Ovary (tissue), 9 donors: ENCODE measurements around the gene C3orf20. TPM values are rescaled to one million over a fixed set of nuclear protein-coding genes. Genes with fewer than 3 reads are reported as not detected.

ENCODE experiments used
- DNase-seq, 5 donors: peaks; one replicate each; pipeline ENCODE4 v3.0.0-alpha.2; 2019 to 2020
- H3K27ac ChIP-seq, 2 donors: fragments of 200-600 bp; one replicate each; pipeline versions ENCODE4 v1.5.1 to v1.8.0; 2019 to 2022
- H3K27me3 ChIP-seq: fragments of 200-600 bp; one replicate; pipeline ENCODE4 v1.8.0; 2022
- H3K36me3 ChIP-seq: fragments of 200-600 bp; sonication (generic); one replicate; pipeline ENCODE4 v1.5.1; 2019
- H3K4me1 ChIP-seq: one replicate; pipeline ENCODE4 v1.8.1; 2013; ENCODE audit warnings: mild to moderate bottlenecking, moderate library complexity; ENCODE audit not compliant: insufficient read depth
- H3K4me3 ChIP-seq: fragments of 200-600 bp; sonication (generic); one replicate; pipeline ENCODE4 v1.5.1; 2017
- H3K9me3 ChIP-seq, 2 donors: fragments of 200-600 bp in 1 of 2; sonication (generic) in 1 of 2; one replicate each; pipeline versions ENCODE4 v1.5.1 to v1.8.1; 2013 to 2019; ENCODE audit warnings: mild to moderate bottlenecking in 1 of 2, moderate library complexity in 1 of 2
- EP300 ChIP-seq: sonication (generic); formaldehyde crosslinking; IDR thresholded peaks from one replicate; pipeline ENCODE4 v1.6.1; 2017; ENCODE audit warnings: antibody characterized with exemption
- POLR2A ChIP-seq: fragments of 450-650 bp; IDR thresholded peaks from one replicate; pipeline ENCODE4 v1.6.1; 2017; ENCODE audit warnings: antibody characterized with exemption, mild to moderate bottlenecking, moderate library complexity
- WGBS, 3 donors: extraction: QIAGEN DNeasy Blood & Tissue Kit in 1 of 3; methylation state at CpG; one replicate each; pipeline versions ENCODE4 v1.1.5 to v1.1.7; 2013 to 2017; 5-methylcytosine and 5-hydroxymethylcytosine counted together
- intact Hi-C, 4 donors: fragments of 100-400 bp; cut with DNase I; formaldehyde crosslinking; loops; one replicate each; pipeline versions ENCODE4 v1.11.0 to v1.15.1; 2022 to 2023
- polyA plus RNA-seq, 2 donors: library from polyadenylated mRNA; stranded (reverse); fragments of 200-250 nt in 1 of 2; fragments of 350-450 nt in 1 of 2; fragmentation: Illumina TruSeq in 1 of 2; extraction: RNeasy Lipid Tissue Mini Kit (QIAGEN cat#74804) in 1 of 2; gene quantifications; one replicate each; pipeline ENCODE4 v1.2.3, GENCODE V29; 2013 to 2014
- total RNA-seq, 7 donors: library from RNA; depleted of rRNA in 2 of 7; stranded (reverse); fragments of >200 nt in 2 of 7; fragmentation: NEBNext Ultra II Directional in 3 of 7; extraction: Animal tissue kit (Norgen Biotek cat#: 25700) in 3 of 7; gene quantifications; one replicate each; pipeline versions ENCODE4 v1.1.0 to v1.2.4, GENCODE V29; 2016 to 2023
- TF ChIP-seq, protein P1 (sequence below), 3 donors: fragments of 450-650 bp in 2 of 3; fragments of 200-600 bp in 1 of 3; IDR thresholded peaks; one replicate each; pipeline versions ENCODE4 v1.5.1 to v1.8.0; 2016 to 2022; ENCODE audit warnings: antibody characterized with exemption in 3 of 3, mild to moderate bottlenecking in 1 of 3
- donor health status: DM: no; HTN: no; CAD: no; lungs with moderate emphysema.
- donor health status: DM: no; HTN: no; CAD: no.
- donor health status: Bipolar disorder and iron deficiency.
- donor health status: DM: yes; HTN: yes; CAD: no.
- donor health status: DM: no; HTN: no; CAD: no.
- donor health status: DM: yes; HTN: yes; CAD: no.

The C3orf20 gene
- total and polyA plus RNA-seq, 9 donors: 0.08 to 0.17 (median 0.11) TPM; not detected in 3

DNA sequence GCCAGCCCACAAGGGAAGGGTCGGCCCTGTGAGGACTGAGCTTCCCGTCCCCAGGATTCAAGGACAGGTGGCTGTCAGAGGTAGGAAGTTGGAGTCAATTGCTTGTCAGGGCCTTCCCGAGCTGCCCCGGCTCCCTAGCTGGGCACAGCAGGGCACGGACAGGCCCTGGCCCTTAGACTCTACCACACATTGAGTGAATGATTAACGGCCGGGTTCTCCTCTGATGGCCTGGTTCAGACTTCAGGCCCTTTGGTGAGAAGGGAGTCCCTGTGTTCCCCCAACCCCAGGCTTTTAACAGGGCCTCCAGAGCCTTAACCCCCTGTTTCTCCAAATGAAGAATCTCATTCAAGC, 127.4 kb downstream of the C3orf20 start:
- Histone ChIP-seq H3K27ac (no peak overlapping the region), H3K4me1 (no peaks in the 10 kb centered on the region), H3K4me3 (no peak overlapping the region), H3K36me3 (no peaks in the 10 kb centered on the region), H3K9me3 (no peaks in the 10 kb centered on the region), H3K27me3 (no peaks in the 10 kb centered on the region)
- 80 to 85% (median 84%) methylated on average over 7 of the region's 7 CpGs for WGBS, 3 donors
- TF ChIP-seq, protein P1, sequence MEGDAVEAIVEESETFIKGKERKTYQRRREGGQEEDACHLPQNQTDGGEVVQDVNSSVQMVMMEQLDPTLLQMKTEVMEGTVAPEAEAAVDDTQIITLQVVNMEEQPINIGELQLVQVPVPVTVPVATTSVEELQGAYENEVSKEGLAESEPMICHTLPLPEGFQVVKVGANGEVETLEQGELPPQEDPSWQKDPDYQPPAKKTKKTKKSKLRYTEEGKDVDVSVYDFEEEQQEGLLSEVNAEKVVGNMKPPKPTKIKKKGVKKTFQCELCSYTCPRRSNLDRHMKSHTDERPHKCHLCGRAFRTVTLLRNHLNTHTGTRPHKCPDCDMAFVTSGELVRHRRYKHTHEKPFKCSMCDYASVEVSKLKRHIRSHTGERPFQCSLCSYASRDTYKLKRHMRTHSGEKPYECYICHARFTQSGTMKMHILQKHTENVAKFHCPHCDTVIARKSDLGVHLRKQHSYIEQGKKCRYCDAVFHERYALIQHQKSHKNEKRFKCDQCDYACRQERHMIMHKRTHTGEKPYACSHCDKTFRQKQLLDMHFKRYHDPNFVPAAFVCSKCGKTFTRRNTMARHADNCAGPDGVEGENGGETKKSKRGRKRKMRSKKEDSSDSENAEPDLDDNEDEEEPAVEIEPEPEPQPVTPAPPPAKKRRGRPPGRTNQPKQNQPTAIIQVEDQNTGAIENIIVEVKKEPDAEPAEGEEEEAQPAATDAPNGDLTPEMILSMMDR (IDR thresholded peaks at IDR 0.05): no peak
- TF ChIP-seq EP300 (no peak), POLR2A (no peak)
- no peak for DNase-seq
- intact Hi-C loops: no loop called here

DNA sequence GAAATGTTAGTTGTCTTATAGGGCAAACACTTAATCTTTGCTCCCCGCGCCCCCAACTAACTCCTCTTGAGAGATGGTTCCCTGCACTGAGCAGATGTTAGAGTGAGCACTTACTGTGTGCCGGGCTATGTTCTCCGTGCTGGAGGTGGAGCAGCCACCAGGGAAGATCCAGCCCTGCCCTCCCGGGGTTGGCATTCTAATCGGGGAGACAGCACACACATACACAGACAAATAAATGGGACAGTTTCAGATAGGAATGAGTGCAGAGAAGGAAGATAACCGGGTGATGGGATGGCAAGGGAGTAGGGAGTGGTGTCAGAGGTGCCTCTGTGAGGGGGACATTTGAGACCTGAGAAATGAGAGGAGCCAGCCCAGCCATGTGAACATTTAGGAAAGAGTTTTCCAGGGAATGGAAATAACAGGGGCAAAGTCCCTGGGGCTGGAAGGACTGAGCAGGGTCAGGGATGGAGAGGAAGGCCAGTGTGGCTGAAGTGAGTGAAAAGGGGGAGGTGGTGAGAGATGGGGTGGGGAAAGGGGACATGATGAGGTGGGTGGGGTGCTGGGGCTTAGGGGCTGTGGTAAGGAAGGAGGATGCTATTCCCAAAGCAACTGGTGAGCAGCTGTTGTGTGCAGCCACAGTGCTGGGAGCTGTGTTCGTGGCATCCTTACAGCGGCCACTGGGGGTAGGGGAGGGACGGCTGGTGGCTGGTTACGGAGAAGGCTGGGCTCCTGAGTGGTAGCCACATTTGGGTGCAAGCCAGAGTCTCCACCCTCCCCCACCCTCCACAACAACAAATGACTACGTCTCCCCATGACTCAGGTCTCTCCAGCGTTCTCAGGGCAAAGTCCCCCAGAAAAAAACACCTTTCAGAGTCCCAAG, 128.4 kb downstream of the C3orf20 start:
- WGBS, 3 donors: 62 to 70% (median 66%) methylated on average over 13 of the region's 13 CpGs
- no peak for TF ChIP-seq POLR2A
- no peak for TF ChIP-seq EP300
- H3K27me3 ChIP-seq: no peaks in the 10 kb centered on the region
- no peaks in the 10 kb centered on the region for H3K9me3 ChIP-seq
- H3K27ac ChIP-seq: no peak overlapping the region
- H3K36me3 ChIP-seq: no peaks in the 10 kb centered on the region
- DNase-seq: peak in 1 of 5 donors; percentile 29
- H3K4me1 ChIP-seq: no peaks in the 10 kb centered on the region
- H3K4me3 ChIP-seq: no peak overlapping the region
- intact Hi-C loops: no loop called here

DNA sequence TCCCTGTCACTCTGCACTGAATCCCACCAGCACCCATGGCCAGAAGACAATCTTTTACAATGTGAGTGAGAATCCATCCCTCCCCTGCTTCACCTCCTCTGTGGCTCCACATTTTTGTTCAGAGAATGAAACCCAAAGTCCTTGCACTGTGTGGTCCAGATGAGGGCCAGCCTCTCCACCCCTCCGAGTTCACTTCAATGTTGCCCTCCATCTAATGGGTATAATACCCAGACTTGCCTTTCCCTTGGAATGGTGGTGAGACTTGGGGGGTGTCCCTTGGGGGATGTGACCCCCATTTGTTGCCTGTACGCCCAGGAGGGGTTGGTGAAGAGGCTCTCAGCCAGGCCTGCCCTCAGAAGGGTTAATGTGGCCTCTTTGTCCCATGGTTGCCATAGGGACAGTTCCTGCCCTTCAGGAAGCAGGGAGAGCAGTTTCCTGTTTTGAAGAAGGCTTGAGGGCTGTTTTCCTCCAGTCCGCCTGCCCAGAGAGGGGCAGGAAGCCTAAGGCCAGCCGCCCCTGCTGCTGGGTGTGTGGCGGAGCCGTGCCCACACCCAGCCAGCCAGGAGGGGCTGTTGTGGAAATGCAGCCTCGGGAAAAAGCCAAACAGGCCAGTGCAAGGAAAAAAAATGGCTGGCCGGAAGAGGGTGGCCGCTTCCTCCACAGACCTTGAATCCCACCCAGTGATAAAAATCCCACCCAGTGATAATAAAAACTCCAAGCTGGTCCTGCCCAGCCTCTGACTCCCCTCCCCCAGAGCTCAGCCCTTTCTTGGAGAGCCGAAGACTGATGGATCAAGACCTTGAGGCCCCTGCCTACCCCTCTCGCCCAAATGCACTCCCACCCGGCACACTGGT, 129.3 kb downstream of the C3orf20 start:
- Histone ChIP-seq H3K27me3 (no peaks in the 10 kb centered on the region), H3K9me3 (no peaks in the 10 kb centered on the region), H3K4me1 (no peaks in the 10 kb centered on the region), H3K27ac (no peak overlapping the region), H3K36me3 (no peaks in the 10 kb centered on the region), H3K4me3 (no peak overlapping the region)
- intact Hi-C loops: no loop called here
- no peak for DNase-seq
- TF ChIP-seq EP300: no peak
- TF ChIP-seq, protein P1 (IDR thresholded peaks at IDR 0.05): no peak
- TF ChIP-seq POLR2A: no peak
- 49 to 63% (median 59%) methylated on average over 12 of the region's 12 CpGs for WGBS, 3 donors

DNA sequence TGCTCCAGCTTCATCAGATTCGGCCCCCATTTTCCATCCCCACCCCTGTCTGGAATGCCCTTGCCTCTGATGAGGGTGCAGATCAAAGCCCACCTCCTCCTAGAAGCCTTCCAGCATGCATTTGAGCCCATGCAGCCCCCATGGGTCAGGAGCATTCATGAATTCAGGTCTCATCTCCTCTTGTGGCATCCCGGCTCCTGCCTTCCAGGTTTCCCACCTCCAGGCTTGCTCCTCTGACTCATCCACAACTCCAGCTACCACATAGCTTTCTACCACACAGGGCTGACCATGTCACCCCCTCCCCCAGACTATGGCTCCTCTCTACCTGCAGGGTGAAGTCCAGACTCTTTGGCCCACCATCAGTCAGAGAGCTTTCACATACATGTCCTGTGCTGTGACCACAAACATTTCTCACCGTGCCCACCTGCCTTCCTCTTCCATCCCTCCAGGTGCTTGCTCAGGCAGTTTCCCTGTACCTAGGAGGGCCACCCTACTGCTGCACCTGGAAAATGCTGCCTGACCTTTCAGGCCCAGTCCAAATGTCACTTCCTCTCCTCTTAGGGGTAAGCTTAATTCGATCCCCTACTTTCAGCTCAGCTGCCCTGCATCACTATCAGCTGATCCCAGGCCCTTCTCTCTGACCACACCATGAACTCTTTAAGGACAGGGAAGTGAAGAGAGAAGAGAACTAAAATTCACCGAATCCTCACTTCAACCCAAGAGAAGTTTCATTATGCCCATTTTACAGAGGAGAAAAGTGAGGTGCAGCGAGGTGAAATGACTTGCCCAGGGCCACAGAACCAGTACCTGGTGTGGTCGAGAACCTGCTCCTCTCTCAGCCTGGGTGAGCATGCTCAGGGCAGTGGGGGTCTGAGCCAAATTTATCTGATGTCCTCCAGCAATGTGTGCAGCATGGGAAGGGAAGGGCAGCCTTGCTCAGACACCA, 130.2 kb downstream of the C3orf20 start:
- H3K9me3 ChIP-seq: no peaks in the 10 kb centered on the region
- no peak overlapping the region for H3K27ac ChIP-seq
- no peaks in the 10 kb centered on the region for H3K27me3 ChIP-seq
- TF ChIP-seq EP300 (no peak), POLR2A (no peak)
- TF ChIP-seq, protein P1 (IDR thresholded peaks at IDR 0.05): no peak
- intact Hi-C loops: no loop called here
- no peaks in the 10 kb centered on the region for H3K4me1 ChIP-seq
- H3K4me3 ChIP-seq: no peak overlapping the region
- no peaks in the 10 kb centered on the region for H3K36me3 ChIP-seq
- 72 to 79% (median 77%) methylated on average over 7 of the region's 7 CpGs for WGBS, 3 donors
- DNase-seq: no peak
